Mesenchymal stem cell (in vitro differentiated cells and primary cell): ENCODE data around the gene AHRR.
"Not testable (repeated sequence)": the region's sequence is repeated elsewhere in the genome, so short reads cannot be mapped to it uniquely, and the experiment has no call there.

Experiments used
- DNase-seq: peaks from one replicate; pipeline ENCODE4 v3.0.0-alpha.2; 2013
- H2AFZ ChIP-seq: one replicate; pipeline ENCODE4 v1.6.1; 2013; ENCODE audit warnings: low read depth, mild to moderate bottlenecking, control low read depth, inconsistent platforms, low read length, moderate library complexity
- H2AK5ac ChIP-seq: 2 replicates; pipeline ENCODE4 v1.6.1; 2013; ENCODE audit warnings: low read length, moderate library complexity, mild to moderate bottlenecking, inconsistent platforms; ENCODE audit not compliant: severe bottlenecking
- H2BK120ac ChIP-seq: one replicate; pipeline ENCODE4 v1.6.1; 2013; ENCODE audit warnings: low read depth, mild to moderate bottlenecking, inconsistent platforms, low read length, moderate library complexity
- H2BK12ac ChIP-seq, 2 experiments: one replicate each; pipeline ENCODE4 v1.6.1; 2013; ENCODE audit warnings: inconsistent platforms in 2 of 2, low read length in 2 of 2, mild to moderate bottlenecking in 2 of 2, moderate library complexity in 2 of 2, control low read depth in 1 of 2
- H2BK15ac ChIP-seq: one replicate; pipeline ENCODE4 v1.6.1; 2013; ENCODE audit warnings: mild to moderate bottlenecking, low read depth, inconsistent platforms; ENCODE audit not compliant: poor library complexity, severe bottlenecking
- H2BK5ac ChIP-seq: 2 replicates; pipeline ENCODE4 v1.6.1; 2013; ENCODE audit warnings: low read depth, mild to moderate bottlenecking, low read length, control low read depth, inconsistent platforms; ENCODE audit not compliant: poor library complexity, severe bottlenecking
- H3K14ac ChIP-seq, 2 experiments: one replicate each; pipeline ENCODE4 v1.6.1; 2013; ENCODE audit warnings: inconsistent platforms in 2 of 2, low read length in 2 of 2, control low read depth in 1 of 2, mild to moderate bottlenecking in 1 of 2, moderate library complexity in 1 of 2
- H3K18ac ChIP-seq, 2 experiments: one replicate each; pipeline ENCODE4 v1.6.1; 2013; ENCODE audit warnings: inconsistent platforms in 2 of 2, low read length in 2 of 2, control low read depth in 1 of 2, low read depth in 1 of 2, mild to moderate bottlenecking in 1 of 2
- H3K23ac ChIP-seq, 2 experiments: one replicate each; pipeline ENCODE4 v1.6.1; 2013; ENCODE audit warnings: inconsistent platforms in 2 of 2, low read length in 2 of 2, mild to moderate bottlenecking in 2 of 2, moderate library complexity in 2 of 2, control low read depth in 1 of 2
- H3K27ac ChIP-seq: 2 replicates; pipeline ENCODE4 v1.5.1; 2013; ENCODE audit warnings: mild to moderate bottlenecking, moderate library complexity, low read length, control low read depth, inconsistent platforms; ENCODE audit not compliant: poor library complexity, severe bottlenecking
- H3K27me3 ChIP-seq, 2 experiments: 2 replicates each; pipeline versions ENCODE4 v1.6.1 to v1.7.0; 2013; ENCODE audit warnings: low read length in 2 of 2, mild to moderate bottlenecking in 2 of 2, moderate library complexity in 2 of 2, control low read depth in 1 of 2, inconsistent platforms in 1 of 2; ENCODE audit not compliant: control insufficient read depth in 1 of 2, insufficient read depth in 1 of 2
- H3K36me3 ChIP-seq, 2 experiments: 2 replicates each; pipeline versions ENCODE4 v1.6.1 to v1.7.0; 2013; ENCODE audit warnings: low read length in 2 of 2, control low read depth in 1 of 2, inconsistent platforms in 1 of 2, low read depth in 1 of 2, mild to moderate bottlenecking in 1 of 2; ENCODE audit not compliant: insufficient read depth in 2 of 2, control insufficient read depth in 1 of 2
- H3K4ac ChIP-seq, 2 experiments: one replicate each; pipeline ENCODE4 v1.6.1; 2013; ENCODE audit warnings: inconsistent platforms in 2 of 2, low read length in 2 of 2, mild to moderate bottlenecking in 2 of 2, moderate library complexity in 2 of 2, control low read depth in 1 of 2, low read depth in 1 of 2
- H3K4me1 ChIP-seq: 2 replicates; pipeline ENCODE4 v1.6.1; 2013; ENCODE audit warnings: low read depth, low read length, control low read depth; ENCODE audit not compliant: control insufficient read depth, insufficient read depth
- H3K4me2 ChIP-seq: 2 replicates; pipeline ENCODE4 v1.6.1; 2013; ENCODE audit warnings: low read length, mild to moderate bottlenecking, inconsistent platforms; ENCODE audit not compliant: poor library complexity, severe bottlenecking
- H3K4me3 ChIP-seq, 2 experiments: 2 replicates each; pipeline versions ENCODE4 v1.5.1 to v1.7.0; 2013; ENCODE audit warnings: low read length in 2 of 2, mild to moderate bottlenecking in 2 of 2, control low read depth in 1 of 2, low read depth in 1 of 2; ENCODE audit not compliant: insufficient read depth in 1 of 2
- H3K79me1 ChIP-seq: replicated peaks from 2 replicates; pipeline ENCODE4 v1.6.1; 2013; ENCODE audit warnings: mild to moderate bottlenecking, control low read depth, low read length, inconsistent platforms; ENCODE audit not compliant: poor library complexity, severe bottlenecking
- H3K9ac ChIP-seq: 2 replicates; pipeline ENCODE4 v1.7.0; 2013; ENCODE audit warnings: mild to moderate bottlenecking, low read length, moderate library complexity
- H3K9me3 ChIP-seq: 2 replicates; pipeline ENCODE4 v1.7.0; 2013; ENCODE audit warnings: mild to moderate bottlenecking, low read length; ENCODE audit not compliant: control insufficient read depth
- H4K8ac ChIP-seq: one replicate; pipeline ENCODE4 v1.6.1; 2013; ENCODE audit warnings: inconsistent platforms, mild to moderate bottlenecking, low read length, moderate library complexity
- H4K91ac ChIP-seq: one replicate; pipeline ENCODE4 v1.6.1; 2013; ENCODE audit warnings: mild to moderate bottlenecking, low read length, inconsistent platforms
- WGBS: methylation state at CpG from one replicate; pipeline ENCODE4 v1.1.7; 2013; ENCODE audit warnings: mixed read lengths; 5-methylcytosine and 5-hydroxymethylcytosine counted together

The AHRR gene

DNA sequence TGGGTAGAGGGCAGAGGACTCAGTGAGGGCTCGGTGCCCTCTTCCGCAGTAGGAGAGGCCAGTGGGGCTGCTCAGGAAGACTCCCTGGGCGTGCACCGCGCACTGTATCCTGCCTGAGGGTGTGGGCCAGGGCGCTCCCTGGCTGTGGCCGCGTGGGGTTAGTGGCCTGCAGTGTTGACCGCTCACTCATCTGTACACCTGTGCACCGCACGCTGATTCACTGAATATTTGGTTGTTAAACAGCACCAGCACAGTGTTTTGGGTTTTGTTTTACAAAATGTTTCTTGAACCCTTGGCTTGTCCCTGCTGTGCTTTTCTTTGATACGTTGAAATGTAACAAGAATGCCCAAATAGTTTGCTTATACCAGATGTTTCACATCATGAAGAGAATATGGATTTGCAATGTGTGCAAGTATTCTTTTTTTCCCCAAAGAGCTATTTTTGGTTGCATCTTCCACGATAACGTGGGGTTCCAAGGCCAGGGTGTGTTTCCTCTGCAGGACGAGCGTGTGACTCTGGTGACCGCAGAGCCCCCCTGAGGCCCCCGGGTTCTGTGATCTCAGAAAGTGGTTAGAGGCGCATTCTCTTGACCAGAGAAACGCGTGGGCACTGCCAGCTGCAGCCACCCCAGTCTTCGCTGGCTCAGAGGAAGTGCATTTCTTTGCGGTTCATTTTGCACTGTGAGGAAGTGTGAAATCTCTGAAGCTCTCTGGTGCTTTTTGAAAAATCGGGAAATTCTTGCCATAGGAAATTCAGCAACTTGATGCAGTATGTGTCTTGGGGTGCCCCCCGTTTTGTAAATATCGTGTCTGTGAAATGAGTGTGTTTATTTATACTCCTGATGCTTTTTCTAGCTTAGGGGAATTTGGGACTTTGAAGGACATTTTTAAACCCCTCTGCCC lies 46.9 kb downstream of the AHRR start:
- peaks cover 26% of the 10 kb centered on the region for H3K4me1 ChIP-seq
- H3K27ac ChIP-seq: no peak overlapping the region
- peak overlapping the region in 1 of 2 experiments; percentile 88 for H3K18ac ChIP-seq
- peak overlapping the region; percentile 74 for H2BK15ac ChIP-seq
- 84% methylated on average over 24 of the region's 26 CpGs for WGBS
- peak; percentile 70 for DNase-seq
- no peak overlapping the region for H2AK5ac ChIP-seq
- peak overlapping the region in 1 of 2 experiments; percentile 28 for H3K23ac ChIP-seq
- H2BK12ac ChIP-seq: peak overlapping the region in 1 of 2 experiments; percentile 99
- H4K91ac ChIP-seq: peak overlapping the region; percentile 89
- H2AFZ ChIP-seq: no peak overlapping the region
- H3K4me2 ChIP-seq: peak overlapping the region; percentile 3
- H3K9me3 ChIP-seq: peaks cover 34% of the 10 kb centered on the region
- H3K4me3 ChIP-seq: no peak overlapping the region
- no peak overlapping the region for H3K9ac ChIP-seq
- H3K4ac ChIP-seq: peak overlapping the region in 1 of 2 experiments; percentile 86
- H3K27me3 ChIP-seq: no peaks in the 10 kb centered on the region
- peak overlapping the region; percentile 45 for H2BK120ac ChIP-seq
- H4K8ac ChIP-seq: peak overlapping the region; percentile 79
- no peaks in the 10 kb centered on the region for H3K79me1 ChIP-seq
- no peak overlapping the region for H2BK5ac ChIP-seq
- H3K14ac ChIP-seq: no peak overlapping the region
- H3K36me3 ChIP-seq: peaks cover 6 to 34% of the 10 kb centered on the region in 2 experiments

- H3K4me2 ChIP-seq: no peak overlapping the region
- 79% methylated on average over 14 of the region's 15 CpGs for WGBS
- H3K27ac ChIP-seq: no peak overlapping the region
- peak overlapping the region in 1 of 2 experiments; percentile 86 for H3K14ac ChIP-seq
- peak overlapping the region in 1 of 2 experiments; percentile 88 for H3K18ac ChIP-seq
- no peak overlapping the region for H3K9ac ChIP-seq
- no peak overlapping the region for H2BK120ac ChIP-seq
- no peak overlapping the region for H2AK5ac ChIP-seq
- no peak overlapping the region for H2BK5ac ChIP-seq
- no peak for DNase-seq
- H3K4me1 ChIP-seq: peaks cover 33% of the 10 kb centered on the region
- H3K36me3 ChIP-seq: peaks cover 6 to 27% of the 10 kb centered on the region in 2 experiments
- H2BK12ac ChIP-seq: peak overlapping the region in 1 of 2 experiments; percentile 99
- H4K91ac ChIP-seq: peak overlapping the region; percentile 10
- H2AFZ ChIP-seq: no peak overlapping the region
- H2BK15ac ChIP-seq: no peak overlapping the region
- no peaks in the 10 kb centered on the region for H3K27me3 ChIP-seq
- H3K23ac ChIP-seq: peak overlapping the region in 1 of 2 experiments; percentile 41
- H3K79me1 ChIP-seq: no peaks in the 10 kb centered on the region
- no peak overlapping the region for H3K4me3 ChIP-seq
- no peak overlapping the region for H4K8ac ChIP-seq
- H3K9me3 ChIP-seq: peaks cover 26% of the 10 kb centered on the region
- H3K4ac ChIP-seq: peak overlapping the region; percentile 15 to 86
These were observed 47.8 kb downstream of the AHRR start for GRCh38 chr5:369151-369868.

DNA sequence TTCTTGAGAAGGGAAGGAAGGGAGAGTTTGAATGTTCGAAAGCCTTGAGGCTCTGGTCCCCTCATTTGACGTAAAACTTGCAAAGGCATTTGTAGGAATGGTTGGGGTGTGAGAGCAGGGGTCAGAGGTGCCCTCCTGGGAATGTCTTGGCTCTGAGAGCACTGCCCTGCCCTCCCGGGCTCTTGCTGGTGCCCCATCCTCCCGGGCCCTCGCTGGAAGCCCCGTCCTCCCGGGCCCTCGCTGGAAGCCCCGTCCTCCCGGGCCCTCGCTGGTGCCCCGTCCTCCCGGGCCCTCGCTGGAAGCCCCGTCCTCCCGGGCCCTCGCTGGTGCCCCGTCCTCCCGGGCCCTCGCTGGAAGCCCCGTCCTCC lies 48.3 kb downstream of the AHRR start:
- H3K4me2 ChIP-seq, H2BK15ac ChIP-seq, H2BK12ac ChIP-seq, H3K27ac ChIP-seq, H3K23ac ChIP-seq, H3K27me3 ChIP-seq, H3K14ac ChIP-seq, H2BK5ac ChIP-seq, H4K8ac ChIP-seq, H3K4me3 ChIP-seq, DNase-seq, H2AK5ac ChIP-seq, H2BK120ac ChIP-seq, H4K91ac ChIP-seq, H3K18ac ChIP-seq, H3K9ac ChIP-seq, H2AFZ ChIP-seq, H3K79me1 ChIP-seq: not testable (repeated sequence)
- WGBS: 88% methylated on average over 13 of the region's 21 CpGs
- H3K9me3 ChIP-seq: peaks cover 21% of the 10 kb centered on the region
- peak overlapping the region in 1 of 2 experiments; percentile 37 for H3K4ac ChIP-seq
- H3K4me1 ChIP-seq: peaks cover 38% of the 10 kb centered on the region
- H3K36me3 ChIP-seq: peaks cover 6 to 22% of the 10 kb centered on the region in 2 experiments
